Dermis microvascular lymphatic vessel endothelial cell (primary cell): ENCODE measurements around the gene PHF20. TPM values are rescaled to one million over a fixed set of nuclear protein-coding genes. Genes with fewer than 3 reads are reported as not detected.
"Not testable (repeated sequence)": the region's sequence is repeated elsewhere in the genome, so short reads cannot be mapped to it uniquely, and the experiment has no call there.

Source experiments
- DNase-seq, 2 donors: peaks; one replicate each; pipeline versions ENCODE4 v3.0.0 to v3.0.0-alpha.2; 2010; ENCODE audit warnings: low read depth in 2 of 2
- total RNA-seq: library from RNA; depleted of rRNA; stranded (reverse); fragments of >200 nt; gene quantifications from 2 replicates; pipeline ENCODE4 v1.2.1, GENCODE V29; 2014

Gene PHF20
- total RNA-seq, result 22.1 and 23.8 TPM in 2 replicates

DNA sequence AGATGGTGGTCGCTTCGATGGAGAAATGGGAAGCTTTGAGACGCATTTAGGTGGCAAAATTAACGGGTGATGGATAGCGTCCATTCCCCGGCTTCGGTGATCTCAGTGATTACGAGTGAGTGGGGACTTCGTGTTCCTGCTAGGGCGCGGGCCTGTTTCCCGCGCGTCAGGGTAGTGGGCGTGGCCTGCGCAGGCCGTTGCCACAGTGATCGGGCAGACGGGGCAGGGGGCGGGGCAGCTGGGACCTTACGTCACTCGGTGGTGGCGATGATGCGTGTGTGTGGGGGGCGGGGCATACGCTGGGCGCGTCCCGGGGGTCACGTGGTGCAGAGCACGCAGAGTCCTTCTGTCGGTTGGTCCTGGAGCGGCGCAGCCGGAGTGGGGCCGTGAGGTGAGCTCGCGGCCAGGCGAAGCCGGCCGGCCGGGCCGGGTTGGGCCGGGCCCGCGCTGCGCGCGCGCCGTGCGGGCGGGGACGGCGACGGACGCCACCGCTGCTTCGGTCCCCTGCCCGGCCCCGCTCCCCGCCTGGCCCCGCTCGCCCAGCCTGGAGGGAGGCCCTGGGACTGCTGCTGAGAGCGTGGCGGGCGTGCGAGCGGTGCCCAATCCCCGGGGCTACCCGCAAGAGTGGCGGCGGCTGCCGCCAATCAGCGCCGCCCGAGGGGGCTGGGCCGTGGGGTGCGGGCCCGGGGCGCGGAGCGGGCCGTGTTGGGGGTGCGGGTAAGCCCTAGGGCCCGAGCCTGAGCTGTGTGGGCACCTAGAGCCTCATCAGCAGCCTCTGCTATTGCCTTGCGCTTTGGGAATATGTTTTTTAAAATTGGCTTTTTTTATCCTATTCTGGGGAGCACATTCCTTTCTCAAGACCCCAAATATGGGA, at the start of gene PHF20:
Gene PHF20, plus strand, starts transcription at position 327 of the 874 bp plus-strand sequence. CDS start 29,508 bp downstream, outside the sequence.
- peak; percentile 92 to 97 for DNase-seq

DNA sequence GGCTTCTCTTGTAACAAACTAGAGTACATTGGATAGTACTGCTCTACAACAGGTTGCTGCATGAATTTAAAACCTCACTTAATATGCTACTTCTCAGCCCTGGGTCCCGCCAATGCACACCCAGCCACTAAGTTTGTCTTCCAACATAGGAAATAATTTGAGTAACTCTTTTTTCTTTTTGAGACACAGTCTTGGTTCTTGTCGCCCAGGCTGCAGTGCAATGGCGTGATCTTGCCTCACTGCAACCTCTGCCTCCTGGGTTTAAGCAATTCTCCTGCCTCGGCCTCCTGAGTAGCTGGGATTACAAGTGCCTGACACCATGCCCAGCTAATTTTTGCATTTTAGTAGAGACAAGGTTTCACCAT, 48.6 kb upstream of the PHF20 start:
- not testable (repeated sequence) for DNase-seq

DNA sequence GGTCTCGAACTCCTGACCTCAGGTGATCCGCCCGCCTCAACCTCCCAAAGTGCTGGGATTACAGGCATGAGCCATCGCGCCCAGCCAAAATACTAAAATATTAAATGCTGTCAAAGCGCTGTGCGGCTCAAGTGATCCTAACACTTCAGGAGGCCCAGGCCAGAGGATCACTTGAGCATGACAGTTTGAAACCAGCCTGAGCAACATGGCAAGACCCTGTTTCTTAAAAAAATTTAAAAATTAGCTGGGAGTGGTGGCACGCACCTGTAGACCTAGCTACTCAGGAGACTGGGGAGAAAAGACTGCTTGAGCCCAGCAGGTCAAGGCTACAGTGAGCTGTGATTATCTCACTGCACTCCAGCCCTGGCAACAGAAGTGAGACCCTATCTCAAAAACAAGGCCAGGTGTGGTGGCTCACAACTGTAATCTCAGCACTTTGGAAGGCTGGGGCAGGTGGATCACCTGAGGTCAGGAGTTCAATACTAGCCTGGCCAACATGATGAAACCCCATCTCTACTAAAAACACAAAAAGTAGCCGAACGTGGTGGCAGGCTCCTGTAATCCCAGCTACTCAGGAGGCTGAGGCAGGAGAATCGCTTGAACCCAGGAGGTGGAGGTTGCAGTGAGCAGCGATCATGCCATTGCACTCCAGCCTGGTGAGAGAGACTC, 48.0 kb upstream of the PHF20 start:
- DNase-seq, result not testable (repeated sequence)

DNA sequence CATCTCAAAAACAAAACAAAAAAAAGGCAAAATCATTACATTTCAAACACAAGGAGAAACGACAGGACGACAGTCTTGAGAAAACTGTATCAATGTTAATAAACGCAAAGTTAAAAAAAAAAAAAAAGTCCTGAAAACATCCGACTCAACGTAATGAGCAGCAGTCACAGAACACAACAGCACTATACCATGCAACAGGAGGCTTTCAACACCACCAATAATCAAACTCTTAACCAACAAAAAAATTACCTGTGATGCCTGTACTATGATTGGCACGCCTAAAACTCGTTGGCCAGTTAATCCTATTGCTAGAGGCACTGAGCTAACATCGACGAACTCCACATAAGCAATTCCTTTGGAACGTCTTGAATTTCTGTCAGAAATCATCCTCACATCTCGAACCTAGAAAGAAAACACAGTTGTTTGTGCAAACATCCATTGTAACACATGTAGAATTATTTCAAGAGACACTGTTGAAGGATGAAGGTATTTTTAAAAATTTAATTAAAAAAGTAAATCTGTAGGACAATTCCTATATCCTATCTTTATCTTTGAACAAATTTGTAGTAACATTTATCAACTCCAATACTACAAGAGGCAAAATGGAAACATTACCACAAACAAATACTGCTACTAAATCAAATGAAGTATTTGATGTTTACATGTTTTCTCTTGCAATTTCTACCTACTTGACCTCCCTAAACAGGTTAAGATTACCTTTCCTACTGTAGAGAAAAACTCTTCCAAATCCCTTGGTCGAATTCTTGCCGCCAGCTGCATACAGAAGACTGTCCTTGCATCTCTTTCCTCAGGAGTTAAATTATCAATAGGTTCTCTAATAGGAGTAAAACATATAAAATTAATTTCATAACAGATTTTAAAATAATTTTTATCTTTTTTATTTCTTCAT, 47.2 kb upstream of the PHF20 start:
- no peak for DNase-seq

DNA sequence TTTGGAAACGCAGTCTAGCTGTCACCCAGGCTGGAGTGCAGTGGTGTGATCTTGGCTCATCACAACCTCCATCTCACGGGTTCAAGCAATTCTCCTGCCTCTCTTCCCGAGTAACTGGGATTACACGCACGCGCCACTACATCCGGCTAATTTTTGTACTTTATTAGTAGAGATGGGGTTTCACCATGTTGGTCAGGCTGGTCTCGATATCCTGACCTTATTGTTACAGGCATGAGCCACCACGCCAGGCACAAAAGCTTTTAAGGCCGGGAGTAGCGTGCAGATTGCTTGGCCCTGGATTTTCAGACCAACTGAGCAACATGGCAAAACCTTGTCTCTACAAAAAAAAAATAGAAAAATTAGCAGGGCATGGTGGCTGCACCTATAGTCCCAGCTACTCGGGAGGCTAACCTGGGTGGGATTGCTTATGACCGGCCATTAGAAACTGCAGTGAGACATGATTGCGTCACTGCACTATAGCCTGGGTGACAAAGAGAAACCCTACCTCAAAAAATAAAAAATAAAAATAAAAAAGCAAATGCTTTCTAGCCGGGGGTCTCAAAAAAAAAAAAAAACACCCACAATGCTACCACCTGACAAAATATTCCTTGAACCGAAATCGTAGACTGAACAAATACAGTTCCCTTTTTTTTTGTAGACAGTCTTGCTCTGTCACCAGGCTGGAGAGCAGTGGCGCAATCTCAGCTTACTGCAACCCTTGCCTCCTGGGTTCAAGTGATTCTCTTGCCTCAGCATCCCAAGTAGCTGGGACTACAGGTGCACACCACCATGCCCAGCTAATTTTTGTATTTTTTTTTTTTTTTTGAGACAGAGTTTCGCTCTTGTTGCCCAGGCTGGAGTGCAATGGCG, 44.7 kb upstream of the PHF20 start:
- DNase-seq, result no peak

DNA sequence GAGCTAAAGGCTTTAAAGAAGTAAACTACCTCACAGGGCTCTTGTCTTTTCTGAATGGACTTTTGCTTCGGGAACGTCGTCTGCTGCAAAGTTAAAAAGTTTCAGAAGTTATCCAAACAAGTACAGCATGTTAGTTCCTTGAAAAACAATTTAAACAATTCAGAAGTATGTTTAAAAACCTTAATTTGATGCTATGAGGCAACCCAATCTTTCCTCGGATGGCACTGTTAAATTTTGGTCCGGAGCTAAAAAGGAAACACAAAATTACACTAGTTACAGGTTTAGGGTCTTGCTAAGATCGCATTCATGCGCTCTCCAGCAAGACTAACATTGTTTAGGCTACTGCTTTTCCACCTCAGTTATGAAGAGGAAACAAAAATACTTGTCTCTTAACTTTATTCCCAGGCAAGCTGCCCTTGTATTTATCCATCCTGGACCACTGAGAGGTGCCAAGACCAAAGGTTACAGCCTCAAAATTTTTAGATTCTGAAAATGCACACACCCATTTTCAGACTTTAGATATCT, 42.5 kb upstream of the PHF20 start:
- no peak for DNase-seq

DNA sequence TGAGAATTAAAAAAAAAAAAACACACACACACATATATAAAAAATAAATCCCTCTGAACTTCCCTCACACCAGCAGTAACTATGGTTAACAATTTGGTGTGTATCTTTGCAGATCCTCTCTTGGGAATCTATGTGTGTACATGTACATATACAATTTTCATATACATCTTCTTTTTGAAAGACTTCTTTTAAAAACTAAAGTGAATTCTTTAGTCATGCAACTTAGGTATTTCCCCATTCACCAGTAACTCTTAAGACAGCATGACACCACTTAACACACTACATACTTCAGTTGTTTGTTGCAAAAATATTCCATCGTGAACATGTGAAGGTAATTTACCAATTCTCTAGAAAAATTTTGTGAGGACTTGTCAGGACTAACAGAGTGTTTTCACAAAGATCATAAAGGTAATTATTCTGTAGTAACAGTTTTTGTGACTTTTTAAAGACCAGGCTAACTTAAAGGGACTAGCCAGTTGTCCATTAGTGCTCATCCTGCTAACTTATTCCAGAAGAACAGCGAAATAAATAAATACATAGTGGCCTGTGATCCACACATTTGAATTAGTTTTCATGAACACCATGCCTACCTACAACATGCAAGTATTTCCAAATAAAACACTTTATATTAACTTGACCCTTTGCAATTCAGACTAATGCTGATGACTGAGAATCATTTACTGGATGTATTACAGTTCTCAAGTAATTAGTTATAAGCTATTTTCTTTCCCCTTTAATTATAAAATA, 41.8 kb upstream of the PHF20 start:
- no peak for DNase-seq

DNA sequence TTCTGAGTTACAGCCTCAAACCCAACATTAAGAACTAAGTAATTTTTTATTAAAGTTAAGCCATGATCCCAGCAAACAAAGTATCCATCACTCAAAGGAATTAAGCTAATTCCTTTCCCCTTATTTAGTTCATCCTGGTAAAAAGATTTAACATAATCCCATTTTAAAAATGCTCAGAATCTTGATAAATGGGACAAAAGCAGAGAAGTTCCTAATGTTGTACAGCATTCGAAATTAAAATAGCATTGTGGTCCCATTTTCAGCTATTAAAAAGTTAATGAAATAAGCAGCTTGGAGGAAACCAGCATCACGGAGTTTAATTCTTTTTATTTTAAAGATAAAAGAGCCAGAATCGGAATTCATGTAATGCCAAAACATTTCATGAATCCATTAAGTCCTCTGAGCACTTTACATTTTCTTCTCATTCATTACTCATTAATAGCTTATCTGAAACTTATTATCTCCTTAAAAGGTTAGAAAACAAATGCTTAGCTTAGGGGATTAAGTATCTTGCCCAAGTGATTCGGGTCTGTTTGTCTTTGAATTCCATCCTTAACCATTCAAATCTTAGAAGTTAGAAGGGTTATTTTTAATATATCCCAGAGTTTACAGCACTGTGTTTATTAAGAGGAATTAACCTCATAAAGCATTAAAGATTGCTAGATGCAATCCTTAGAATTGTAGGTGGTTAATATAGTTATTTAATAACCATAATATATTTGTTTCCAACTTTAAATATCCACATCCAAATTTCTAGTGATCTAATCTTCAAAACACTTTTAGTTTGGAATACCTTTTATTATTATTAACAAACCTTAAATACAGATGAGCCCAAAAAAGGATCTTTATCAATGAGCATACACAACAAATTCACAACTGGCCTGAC, 41.0 kb upstream of the PHF20 start:
- no peak for DNase-seq

DNA sequence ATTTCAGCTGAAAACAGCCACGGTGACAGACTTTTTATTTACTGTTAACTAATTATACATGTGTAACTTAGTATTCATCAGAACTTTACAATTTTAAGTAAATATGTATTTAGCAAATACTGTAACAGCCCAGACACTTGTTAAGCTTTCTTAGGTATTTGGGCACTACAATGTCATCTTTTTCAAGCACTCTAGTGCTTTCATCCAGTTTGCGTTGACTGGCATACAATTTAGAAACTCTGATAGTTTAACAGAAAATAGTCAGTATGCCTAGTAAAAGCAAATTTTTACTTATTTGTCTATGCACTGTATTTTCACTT, 40.4 kb upstream of the PHF20 start:
- no peak for DNase-seq

DNA sequence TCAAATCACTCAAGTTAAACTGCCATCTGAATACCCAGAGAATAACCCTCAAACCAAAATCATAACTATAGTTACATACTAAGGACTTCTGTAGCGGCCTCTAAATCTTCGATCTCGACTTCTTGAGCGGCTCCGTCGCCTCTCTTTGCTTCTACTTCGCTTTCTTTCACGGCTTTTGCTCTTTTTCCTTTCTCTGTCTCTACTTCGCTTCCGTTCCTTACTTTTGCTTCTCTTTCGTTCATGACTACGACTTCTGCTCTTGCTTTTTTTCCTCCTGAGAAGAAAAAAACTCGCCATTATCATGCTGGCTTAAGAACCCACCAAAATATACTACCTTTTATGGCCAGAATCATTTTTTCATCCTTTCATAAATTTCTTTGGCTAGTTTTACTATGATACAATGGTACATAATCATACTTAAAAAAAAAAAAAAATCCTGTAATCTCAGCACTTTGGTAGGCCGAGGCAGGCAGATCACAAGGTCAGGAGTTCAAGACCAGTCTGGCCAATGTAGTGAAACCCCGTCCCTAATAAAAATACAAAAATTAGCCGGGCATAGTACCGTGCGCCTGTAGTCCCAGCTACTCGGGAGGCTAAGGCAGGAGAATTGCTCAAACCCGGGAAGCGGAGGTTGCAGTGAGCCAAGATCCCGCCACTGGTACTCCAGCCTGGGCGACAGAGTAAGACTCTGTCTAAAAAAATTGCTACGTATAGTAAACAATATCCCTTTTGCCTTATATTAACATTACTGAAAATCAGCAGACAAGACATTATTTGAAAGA, 39.8 kb upstream of the PHF20 start:
- no peak for DNase-seq

DNA sequence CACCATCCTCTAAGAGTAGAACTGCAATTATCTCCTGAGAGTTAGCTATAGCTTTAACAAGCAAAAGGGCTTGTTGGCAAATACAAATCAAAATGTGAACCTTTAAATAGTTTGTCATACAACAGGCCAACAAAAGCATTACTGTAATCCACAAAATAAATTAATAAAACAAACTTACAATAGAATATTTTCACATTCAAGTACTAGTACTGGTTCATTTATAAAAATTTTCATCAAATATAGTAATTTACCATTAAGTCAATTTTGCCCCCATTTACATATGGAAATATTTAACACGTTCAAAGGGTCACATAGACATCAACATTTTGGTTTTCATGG, 39.2 kb upstream of the PHF20 start:
- DNase-seq, result no peak

DNA sequence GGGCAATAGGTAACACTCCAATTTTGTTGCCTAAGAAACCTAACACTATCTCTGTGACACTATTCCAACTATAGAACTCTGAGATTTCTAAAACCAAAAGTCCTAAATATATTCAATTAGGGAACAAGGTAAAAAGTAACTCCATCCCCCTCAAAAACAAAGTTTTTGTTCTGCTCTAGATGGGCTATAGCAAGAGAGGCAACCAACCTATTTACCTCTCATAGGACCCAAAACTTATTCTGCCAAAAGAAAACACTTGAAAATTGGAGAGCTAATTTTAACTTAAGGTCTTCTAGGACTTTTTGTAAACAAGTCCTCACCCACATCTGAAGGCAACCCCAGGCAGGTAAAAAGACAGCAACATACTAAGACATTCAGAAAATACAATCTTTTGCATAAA, 37.4 kb upstream of the PHF20 start:
- DNase-seq, result no peak

DNA sequence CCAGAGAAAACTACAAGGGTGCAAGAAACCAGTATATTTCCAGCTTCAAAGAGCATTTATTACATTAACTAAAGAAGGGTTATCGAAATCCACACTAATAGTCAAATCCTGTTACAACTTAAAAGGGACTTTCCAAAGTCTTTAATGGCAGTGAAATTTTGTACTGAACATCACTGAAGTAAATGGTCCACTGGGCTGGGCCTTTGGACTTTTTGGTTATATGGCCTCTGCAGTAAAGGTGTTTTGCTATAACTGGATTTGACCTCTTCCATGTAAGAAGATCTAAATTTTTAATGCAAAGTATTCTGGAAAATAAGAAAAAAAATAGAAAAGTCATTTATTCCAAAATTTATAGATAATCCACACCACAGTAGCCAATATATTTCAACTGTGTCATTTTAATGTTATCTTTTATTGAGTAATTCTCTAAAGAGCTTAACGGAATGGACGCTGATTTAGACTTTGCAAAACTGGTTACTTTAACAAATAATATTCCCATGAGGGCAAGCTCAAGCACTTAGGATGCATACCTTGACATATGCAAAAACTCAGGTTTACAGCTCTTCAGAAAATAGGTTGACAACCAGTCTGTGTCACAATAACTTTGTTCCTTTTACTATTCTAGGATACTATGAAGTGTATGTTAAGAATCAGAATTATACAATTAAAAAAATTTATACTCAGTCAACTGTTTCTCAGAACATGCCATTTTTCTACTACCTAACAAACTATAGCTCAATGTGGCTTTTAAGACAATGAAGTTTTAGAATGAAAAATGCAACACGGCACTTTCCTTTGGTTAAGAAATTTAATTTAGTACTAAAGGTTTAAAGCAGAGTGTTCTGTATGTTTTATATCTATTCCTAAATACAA, 36.8 kb upstream of the PHF20 start:
- no peak for DNase-seq

DNA sequence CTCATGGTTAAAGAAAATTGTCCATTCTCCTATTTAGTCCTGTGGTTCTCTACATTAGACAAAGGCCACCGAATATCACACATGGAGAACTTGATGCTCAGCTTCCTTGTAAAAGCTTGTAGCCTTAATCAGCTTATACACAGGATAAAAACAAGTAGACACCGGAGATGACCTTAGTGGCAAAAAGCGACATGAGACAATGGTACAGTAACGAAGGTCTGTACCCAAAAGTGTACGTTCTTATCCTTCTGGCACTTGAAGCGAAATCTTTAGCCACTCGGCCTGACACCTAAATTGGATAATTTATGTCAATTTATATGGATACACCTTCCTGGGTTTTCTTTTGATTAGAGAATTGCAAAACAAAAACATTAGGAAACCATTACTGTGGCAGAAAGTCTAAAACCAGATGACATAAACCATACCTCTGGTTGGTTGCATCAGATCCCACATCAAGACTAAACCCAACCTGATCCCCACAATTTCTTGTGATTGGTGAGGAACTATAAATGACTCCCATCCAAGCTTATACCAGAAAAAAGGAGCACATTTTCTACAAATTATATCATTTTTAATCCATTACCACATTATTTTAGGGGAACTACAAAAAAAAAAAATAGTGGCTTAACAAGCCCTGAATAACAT, 35.9 kb upstream of the PHF20 start:
- no peak for DNase-seq

DNA sequence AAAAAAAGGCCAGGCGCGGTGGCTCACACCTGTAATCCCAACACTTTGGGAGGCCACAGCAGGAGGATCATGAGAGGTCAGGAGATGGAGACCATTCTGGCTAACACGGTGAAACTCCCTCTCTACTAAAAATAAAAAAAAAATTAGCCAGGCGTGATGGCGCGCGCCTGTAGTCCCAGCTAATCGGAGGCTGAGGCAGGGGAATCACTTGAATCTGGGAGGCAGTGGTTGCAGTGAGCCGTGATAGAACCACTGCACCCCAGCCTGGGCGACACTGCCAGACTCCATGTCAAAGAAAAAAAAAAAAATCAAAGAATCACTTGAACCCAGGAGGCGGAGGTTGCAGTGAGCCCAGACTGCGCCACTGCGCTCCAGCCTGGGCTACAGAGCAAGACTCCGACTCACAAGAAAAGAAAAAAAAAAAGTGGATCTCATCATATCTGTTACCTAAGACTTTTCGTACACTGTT, 33.9 kb upstream of the PHF20 start:
- DNase-seq, result no peak

DNA sequence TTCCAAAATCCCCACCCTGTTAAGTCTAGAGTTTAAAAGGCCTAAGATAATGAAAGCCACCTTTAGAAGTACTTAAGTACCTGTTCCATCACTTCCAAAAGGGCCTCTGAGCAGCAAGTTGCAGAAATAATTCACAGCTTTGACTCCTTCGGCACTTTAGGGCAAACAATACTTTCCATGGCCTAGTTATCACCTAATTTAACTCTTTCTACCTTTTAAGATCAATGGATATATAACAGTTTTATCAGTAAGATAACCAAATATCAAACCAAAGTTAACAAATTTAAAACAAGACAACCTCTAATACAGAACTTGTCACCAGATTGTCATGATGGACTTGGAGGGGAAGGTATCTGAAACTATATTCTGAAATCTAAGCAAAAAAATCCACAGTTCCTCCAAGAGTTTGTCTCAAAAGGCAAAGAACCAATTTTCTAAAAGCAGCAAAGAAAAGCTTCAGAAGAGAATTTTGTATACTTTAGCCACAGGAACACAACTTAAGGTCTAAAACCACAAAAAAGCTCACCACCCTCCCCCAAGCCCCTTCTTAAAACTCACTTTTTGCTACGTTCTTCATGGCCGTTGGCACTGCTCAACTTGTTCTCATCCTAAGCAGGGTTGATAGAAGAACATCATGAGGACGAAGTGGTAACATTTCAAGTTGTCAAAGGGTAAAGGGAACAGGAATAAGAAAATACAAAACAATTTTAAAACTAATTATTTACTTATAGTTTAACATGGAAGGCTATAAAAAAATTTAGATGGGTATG, 33.2 kb upstream of the PHF20 start:
- no peak for DNase-seq
